Measurements from ENCODE around the gene H6PD.

Gene H6PD

DNA sequence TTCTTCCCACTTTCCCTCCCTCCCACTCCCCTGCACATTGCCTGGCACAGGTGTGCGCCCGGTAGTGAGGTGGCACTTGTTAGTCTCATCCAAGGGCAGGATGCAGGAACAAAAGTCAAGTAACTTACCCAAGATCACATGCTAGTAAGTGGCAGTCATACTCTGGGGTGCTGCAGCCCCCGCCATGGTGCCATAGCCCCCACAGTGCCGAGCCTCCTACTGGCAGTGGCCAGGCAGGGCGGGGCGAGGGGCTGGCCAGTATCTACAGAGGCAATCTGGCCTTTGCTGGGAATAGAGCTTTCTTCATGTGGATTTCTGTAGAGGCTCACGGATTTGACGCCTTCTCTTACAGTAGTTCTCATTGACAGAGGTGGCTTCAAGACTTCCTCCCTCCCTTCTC, 26.9 kb downstream of the H6PD start:
- no peak for DNase-seq

DNA sequence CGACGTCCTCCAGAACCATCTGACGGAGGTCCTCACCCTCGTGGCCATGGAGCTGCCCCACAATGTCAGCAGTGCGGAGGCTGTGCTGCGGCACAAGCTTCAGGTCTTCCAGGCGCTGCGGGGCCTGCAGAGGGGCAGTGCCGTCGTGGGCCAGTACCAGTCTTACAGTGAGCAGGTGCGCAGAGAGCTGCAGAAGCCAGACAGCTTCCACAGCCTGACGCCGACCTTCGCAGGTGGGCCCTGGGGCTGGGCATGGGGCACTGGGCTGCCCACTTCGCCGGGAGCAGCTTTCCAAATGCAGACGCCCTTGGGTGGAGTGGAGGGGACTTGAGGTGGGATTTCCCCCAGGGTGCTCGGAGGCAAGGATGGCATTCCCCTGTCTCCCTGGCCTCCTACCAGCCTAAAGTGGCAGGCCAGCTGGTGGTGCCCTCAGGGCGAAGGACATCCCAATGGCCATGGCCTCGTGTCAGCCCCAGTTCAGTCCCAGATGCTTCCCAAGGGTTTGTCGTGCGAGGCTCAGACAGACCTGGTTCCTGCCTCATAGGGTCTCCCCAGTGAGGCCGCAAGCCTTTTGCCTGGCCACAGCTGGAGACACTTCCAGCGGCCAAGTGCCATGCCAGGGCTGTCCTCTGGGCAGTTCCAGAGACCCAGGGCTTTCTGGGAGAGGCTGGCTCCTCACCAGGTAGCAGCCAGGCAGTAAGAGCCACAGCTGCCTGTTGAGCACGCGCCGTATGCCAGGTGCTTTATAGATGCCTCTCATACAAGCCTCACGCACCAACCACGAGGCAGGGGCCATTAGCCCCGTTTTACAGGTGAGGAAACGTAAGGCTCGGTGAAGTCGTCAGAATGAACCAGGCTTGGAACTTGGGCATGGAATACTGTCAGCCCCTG, 27.8 kb downstream of the H6PD start:
- DNase-seq: no peak

DNA sequence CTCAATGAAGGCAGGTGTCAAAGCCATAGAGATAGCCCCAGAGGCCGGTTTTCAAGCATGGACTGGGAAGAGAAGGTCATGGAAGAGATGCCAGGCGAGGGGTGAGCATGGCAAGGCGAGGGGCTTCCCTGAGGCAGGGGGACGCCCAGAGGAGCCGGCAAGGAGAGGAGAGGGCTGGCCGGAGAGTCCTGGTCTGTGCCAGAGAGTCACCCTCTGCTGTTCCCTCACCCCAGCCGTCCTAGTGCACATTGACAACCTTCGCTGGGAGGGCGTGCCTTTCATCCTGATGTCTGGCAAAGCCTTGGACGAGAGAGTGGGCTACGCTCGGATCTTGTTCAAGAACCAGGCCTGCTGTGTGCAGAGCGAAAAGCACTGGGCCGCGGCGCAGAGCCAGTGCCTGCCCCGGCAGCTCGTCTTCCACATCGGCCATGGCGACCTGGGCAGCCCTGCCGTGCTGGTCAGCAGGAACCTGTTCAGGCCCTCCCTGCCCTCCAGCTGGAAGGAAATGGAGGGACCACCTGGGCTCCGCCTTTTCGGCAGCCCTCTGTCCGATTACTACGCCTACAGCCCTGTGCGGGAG, 28.8 kb downstream of the H6PD start:
- no peak for DNase-seq

DNA sequence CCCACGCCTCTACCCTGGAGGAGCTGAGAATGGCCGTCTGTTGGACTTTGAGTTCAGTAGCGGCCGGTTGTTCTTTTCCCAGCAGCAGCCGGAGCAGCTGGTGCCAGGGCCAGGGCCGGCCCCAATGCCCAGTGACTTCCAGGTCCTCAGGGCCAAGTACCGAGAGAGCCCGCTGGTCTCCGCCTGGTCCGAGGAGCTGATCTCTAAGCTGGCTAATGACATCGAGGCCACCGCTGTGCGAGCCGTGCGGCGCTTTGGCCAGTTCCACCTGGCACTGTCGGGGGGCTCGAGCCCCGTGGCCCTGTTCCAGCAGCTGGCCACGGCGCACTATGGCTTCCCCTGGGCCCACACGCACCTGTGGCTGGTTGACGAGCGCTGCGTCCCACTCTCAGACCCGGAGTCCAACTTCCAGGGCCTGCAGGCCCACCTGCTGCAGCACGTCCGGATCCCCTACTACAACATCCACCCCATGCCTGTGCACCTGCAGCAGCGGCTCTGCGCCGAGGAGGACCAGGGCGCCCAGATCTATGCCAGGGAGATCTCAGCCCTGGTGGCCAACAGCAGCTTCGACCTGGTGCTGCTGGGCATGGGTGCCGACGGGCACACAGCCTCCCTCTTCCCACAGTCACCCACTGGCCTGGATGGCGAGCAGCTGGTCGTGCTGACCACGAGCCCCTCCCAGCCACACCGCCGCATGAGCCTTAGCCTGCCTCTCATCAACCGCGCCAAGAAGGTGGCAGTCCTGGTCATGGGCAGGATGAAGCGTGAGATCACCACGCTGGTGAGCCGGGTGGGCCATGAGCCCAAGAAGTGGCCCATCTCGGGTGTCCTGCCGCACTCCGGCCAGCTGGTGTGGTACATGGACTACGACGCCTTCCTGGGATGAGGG, 29.7 kb downstream of the H6PD start:
- DNase-seq: no peak

DNA sequence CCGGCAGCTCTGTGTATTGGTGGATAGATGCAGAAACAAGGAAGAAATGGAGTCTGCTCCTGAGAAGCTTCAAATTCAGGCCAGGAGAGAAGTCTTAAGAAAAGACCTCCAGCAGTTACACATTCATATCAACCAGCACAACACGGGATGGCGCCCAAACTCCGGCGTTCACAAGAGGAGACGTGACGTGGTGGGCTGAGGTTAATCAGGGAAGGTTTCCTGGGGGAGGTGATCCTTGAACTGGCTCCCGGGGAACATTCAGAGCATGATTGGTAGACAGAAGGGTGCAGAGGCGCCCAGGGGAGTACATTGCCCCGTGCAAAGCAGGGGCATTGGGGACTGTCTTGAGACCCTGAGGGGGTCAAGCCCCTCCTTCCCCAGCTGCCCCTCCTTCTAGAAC, 30.5 kb downstream of the H6PD start:
- no peak for DNase-seq

DNA sequence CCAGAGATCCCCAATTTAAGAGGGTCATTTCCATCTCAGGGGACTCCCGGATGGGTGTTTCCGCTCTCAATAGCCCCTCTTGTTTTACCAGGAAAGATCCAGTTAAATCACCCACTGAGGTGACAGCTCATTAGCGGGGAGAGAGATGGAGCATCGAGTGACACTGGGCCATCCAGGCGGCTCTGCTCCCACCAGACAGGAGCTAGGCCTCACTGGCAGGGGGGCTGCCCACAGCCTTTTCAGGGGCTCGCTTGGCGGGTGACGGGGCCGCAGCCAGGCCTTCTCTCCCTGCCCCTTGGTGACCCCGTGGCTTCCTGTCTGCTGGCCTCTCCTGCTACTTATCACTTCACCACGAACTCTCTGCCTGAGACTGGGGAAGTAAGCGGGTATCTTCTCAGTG, 31.4 kb downstream of the H6PD start:
- no peak for DNase-seq

DNA sequence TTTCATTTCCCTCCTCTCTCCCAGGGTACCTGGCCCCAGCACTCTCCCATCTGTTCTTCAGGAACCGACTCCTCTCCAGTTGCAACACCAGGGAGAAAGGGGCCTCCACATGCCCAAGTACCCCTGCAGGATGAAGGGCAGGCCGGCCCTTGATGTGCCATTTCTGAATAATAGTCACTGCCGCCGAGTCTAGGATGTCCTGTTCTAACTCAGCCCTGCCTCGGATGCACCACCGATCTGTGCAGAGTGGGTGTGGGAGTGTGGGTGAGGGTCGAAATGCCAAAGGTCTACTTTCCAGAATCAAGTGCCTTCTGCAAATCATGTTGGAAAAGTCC, 32.7 kb downstream of the H6PD start:
- no peak for DNase-seq

DNA sequence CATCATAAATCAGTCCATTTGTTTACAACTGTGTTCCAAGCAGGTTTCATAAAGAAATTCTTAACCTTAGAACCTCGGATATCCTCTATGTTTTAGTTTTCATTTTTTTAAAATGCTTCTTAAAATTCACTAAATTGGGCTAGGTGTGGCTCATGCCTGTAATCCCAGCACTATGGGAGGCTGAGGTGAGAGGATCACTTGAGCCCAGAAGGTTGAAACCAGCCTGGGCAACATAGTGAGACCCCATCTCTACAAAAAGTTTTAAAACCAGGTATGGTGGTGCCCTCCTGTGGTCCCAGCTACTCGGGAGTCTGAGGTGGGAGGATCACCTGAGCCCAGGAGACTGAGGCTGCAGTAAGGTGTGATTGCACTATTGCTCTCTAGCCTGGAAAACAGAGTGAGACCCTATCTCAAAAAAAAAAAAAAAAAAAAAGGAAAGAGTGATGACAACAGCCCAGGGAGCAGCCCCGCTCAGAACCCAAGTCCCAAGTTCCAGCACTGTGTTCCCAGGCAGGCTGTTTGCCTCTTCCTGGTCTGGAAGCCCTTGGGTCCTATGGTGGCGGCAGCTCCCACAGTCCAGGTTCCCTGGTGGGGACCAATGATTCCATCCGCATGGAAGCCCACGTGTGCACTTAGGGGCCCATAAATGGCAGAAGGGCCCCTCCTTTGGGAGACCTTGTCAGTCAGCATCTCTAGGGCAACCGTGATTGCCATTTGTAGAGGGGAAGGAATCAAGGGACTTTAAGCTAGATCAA, 33.4 kb downstream of the H6PD start:
- no peak for DNase-seq

DNA sequence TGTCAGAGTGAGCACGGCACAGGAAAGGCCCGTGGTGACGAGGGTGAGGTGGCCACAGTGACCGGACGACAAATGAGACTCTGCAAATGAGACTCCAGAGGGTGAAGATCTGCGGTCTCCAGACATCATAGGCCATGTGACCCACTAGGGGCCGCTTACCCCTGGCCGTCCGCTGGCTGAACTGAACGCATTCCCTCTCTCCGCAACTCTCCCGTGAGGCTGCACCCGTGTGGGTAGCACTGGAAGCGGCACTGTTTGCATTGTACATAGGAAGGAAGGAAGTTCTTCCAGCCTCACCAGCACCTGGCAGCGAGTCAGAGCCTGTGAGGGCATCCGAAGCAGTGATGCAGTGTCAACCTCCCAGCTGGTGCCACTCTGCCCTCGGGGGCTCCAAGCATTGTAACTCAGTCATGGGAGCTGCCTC, 34.5 kb downstream of the H6PD start:
- DNase-seq: no peak

DNA sequence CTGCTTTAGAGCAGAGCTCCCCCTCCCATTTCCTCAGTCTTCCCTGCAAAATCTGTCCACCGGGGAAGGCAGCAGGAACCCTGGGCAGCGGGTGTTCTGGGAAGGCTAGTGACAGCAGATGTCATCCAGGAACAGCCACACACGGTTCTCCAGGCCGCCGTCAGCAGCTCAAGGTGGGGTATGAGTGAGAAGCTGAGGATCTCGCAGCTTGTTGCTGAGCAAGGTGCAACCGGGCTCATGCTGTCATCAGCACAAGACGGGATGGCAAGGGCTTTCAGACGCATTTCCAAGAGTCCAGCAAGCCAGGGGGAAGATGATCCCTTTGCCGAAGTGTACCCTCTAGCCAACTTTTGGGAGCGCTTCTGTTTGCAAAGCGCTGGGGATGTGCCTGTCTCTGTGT, 35.1 kb downstream of the H6PD start:
- DNase-seq: no peak

DNA sequence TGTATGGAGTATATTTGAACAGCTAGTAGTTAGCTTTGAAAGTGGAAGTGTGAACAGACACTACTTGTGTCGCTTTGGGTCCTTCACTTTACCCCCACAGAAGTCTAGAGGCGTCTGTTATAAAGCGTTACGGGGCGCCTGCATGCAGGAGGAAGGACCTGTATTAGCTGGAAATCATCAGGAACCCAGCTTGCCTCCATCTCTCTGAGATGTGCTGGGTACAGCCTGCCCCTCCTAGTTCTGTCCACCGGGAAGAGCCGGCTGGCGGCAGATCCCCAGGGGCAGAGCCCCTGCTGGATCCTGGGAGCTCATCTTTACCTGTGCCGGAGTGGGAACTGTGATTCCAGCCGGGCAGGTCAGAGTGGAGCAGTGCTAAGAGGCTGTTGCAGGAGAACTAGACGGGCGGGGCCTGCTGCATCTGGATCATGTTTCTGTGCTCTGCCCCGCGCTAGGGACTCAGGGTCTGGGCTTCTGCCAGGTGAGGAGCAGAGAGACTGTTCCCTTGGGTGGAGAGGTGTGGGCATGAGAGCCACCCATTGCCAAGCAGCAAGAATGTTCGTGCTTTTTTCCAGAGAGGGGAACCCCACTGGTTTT, 35.8 kb downstream of the H6PD start:
- peak; percentile 57 for DNase-seq

DNA sequence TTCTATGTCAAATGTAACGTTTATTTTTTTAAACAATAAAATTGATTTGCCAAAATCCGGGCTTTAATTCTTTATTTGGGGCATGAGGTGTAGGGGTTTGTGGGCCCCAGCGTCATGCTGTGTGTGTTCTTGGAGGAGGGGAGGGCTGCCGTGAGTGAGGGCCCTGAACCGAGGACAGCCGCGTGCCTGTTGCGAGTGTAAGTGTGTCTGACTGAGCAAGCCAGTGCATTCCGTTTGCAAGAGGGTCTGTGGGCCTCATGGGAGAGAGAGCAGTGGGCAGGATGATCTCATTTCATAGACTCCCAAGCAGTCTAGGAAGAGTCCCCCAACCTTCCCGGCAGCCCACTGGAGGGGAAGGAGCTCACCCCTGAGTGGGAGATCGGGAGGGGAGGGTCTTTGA, 36.7 kb downstream of the H6PD start:
- DNase-seq: no peak

DNA sequence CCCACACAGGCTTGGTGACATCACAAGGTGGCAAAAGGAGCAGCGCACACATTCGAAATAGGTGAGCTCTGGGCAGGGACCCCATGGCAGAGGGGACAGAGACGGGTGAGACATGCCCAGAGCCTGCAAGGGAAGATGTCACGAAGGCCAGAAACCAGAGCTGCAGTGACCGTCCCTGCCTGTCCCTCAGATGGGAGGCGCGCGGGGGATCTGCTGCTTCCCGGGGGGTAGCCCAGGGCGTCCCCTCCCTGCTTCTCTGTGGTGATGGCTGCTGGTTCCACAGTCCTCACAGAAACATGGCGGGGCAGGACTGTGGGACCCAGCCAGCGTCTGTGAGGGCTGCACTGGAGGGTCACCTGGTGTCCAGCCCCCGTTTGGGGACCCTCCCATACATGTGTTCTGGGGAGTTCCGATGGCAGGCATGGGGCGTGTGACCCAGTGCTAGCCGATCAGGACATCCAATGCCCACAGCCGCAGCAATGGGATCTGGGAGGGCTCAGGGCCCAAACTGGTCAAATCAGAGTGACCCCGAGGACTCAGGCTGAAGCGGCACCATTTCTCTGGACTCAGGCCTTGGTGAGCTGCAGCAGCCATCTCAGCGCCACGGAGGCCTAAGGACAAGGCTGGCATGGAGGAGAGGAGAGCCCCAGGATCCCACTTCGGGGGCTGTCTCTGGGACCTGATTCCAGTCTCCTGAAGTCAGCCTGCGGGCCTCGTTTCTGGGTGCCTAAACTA, 37.5 kb downstream of the H6PD start:
- DNase-seq: no peak

DNA sequence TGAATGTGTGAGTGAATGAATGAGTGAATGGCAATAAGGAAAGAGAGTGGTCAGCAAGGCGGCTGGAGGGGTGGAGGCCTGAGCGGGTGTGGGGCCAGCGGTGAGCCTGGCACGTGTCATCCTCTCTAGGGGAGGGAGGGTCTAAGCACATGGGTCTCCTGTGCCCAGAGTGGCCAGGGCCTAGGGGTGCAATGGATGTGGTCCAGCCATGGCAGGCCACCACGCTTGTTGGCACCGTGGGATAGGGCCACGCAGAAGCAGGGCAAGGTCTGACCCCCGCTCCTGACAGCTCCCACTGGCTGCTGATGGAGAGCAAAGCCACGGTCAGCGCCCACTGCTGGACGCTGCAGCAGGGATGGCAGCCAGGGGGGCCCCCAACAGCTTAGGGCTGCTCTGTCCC, 38.6 kb downstream of the H6PD start:
- DNase-seq: no peak

DNA sequence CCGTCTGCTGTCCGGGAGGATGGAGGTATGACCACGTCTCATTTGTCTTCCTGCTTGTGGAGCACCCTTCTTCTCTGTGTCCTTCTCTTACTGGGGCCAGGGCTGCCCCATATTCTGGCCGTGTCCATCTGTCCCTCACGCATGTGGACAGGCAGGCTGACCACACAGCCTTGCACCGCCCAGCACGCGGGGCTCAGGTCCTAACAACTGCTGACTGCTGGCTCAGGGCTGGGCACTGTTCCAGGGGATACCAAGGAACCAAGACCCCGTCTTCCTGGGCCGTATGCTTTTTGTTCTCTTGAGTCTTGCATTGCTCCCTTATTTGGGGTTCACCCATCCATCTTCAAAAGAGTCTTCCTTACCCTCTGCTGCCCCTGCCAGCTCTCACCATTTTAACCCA, 40.6 kb downstream of the H6PD start:
- DNase-seq: no peak

DNA sequence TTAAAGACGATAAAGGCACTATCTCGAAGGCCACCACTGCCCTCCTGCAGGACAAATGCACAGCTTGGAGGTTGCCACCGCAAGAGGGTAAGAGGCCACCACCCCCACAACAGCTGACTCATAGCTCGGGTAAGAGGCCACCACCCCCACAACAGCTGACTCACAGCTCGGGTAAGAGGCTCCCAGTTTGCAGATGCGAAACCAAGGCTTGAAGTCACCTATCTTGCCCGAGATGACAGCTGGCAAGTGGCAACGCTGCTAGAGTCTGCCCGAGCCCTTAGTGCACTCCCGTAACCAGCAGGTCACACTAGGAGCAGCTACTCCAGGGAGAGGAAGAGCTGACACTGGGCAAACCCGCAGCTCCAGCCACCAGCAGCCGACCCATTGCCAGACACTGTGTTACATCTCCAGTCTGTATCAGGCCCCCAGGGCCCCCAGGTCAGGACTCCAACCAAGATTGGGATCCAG, 41.0 kb downstream of the H6PD start:
- no peak for DNase-seq

DNA sequence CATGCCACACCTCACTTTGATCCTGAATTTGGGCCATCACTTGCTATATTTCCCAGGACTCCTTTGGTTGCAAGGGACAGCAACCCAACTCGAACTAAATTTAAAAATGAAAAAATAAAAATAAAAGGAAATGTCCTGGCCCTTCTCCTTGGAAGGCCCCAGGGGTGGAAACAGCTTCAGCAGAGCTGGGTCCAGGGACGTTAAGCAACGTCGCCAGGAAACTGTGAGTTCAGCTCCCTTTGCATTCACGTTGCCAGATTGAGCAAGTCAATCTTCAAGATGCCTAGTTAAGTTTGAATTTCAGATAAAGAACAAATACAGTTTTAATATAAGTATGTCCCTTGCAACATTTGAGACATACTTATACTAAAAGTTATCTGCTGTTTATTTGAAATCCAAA, 43.5 kb downstream of the H6PD start:
- DNase-seq: no peak

DNA sequence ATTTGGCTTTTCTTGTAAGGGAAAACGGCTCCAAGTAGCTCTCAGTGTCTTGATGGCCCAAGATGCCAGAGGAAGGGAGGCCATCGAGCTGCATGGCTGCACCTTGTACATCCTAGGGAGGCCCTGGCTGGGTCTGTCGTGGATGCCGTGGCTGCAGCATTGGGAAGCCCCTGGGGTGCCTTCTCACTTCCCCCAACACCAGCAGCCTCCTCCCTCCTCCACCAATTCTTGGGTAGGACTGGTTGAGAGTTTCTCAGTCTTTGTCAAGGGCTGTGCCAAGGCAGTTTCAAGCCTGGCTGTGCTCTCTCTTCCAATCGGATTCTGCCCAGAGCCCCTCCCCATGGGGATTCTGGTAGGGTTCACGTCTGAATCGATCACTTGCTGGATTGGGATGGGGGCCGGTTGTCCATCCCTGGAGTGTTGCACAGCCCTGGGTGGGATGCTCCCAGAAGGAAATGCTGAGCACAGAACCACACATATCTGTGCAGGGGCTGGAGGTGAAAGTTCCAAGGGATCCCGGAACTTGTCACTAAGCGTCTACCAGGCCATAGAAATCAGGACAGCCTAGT, 44.1 kb downstream of the H6PD start:
- DNase-seq: no peak

DNA sequence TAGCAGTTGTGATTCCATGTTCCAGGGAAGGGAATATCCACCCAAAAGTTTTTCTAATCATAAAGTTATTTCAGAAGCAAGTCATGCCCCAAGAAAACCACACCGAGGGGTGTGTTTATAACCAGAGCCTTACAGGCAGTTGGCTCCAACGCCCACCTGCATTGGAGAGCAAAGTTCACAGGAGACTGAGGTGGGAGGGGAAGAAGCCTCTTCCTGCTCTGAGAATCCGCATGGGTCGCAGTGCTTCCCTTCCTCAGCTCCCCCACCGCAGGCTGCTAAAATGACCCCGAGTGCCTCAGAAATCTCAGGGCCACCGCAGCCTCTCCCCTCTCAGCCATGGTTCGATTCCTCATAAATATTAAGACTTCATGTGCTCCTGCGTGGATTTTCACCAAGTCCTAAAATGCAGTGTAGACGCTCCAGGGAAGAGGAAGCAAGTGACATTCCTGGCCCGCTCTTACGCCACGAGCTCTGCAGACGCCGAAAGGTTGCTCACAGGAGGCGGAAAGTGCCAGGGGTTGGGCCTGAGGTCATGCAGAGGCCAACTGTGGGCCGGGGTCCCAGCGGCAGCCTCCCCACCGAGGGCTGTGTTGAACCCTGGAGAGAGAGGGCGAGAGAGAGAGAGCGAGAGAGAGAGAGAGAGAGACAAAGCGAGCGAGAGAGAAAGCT, 44.7 kb downstream of the H6PD start:
- no peak for DNase-seq

DNA sequence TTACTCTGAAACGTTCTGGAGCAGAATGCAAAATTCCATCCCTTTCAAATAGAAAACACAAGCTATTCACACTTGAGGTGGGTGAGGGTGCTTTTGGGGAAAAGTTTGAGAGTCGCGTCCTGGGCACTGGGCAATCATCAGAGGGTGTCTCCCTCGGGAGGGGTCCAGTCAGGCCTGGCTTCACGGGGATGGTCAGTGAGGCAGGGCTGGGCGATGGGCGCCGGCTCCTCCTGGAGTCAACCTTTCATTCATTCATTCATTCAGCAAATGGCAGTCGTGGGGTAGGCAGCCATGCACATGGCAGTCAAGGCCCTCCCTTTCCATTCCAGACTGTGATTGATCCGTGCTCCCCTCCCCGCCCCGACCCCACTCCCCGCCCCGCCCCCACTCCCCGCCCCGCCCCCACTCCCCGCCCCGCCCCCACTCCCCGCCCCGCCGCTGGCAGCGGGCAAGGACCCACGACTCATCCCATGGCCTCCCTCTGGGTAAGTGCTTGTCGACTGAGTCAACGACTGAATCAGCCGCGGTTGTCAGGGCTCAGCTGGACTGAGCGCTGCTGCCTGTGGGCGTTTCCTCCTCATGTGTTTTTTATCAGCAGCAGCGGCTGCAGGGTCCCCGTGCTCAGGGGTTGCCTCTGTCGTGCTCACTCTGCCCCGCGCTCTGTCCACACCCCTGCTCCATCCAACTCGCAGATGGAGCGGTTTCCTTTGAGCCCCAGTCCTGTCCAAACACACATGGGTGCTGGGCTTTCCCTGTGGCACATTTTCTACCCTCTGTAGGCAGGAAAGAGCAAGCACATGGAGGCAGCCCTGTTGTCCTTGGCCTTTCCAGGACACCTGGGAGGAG, 45.7 kb downstream of the H6PD start:
- DNase-seq: no peak
